Liver (tissue), 3 donors: ENCODE results near the gene TTC39C.

ENCODE experiments used
- ATF3 ChIP-seq: IDR thresholded peaks from 2 replicates; pipeline ENCODE4 v1.6.1; 2016; ENCODE audit warnings: antibody characterized with exemption
- GABPA ChIP-seq, 2 donors: IDR thresholded peaks in 1 of 2; conservative IDR thresholded peaks in 1 of 2; 2 replicates each; pipeline ENCODE4 v1.6.1; 2016; ENCODE audit warnings: antibody characterized with exemption in 2 of 2, mild to moderate bottlenecking in 1 of 2, moderate library complexity in 1 of 2
- JUND ChIP-seq, 2 donors: IDR thresholded peaks; 2 replicates each; pipeline ENCODE4 v1.6.1; 2016; ENCODE audit warnings: antibody characterized with exemption in 2 of 2
- MAX ChIP-seq: IDR thresholded peaks from 2 replicates; pipeline ENCODE4 v1.6.1; 2016; ENCODE audit warnings: antibody characterized with exemption
- TAF1 ChIP-seq: conservative IDR thresholded peaks from 2 replicates; pipeline ENCODE4 v1.6.1; 2016; ENCODE audit warnings: antibody characterized with exemption, mild to moderate bottlenecking
- YY1 ChIP-seq: IDR thresholded peaks from 2 replicates; pipeline ENCODE4 v1.6.1; 2016; ENCODE audit warnings: antibody characterized with exemption, mild to moderate bottlenecking
- TF ChIP-seq, protein P1 (sequence below): fragments of 150-350 bp; IDR thresholded peaks from 2 replicates; pipeline ENCODE4 v1.5.1; 2017; ENCODE audit warnings: improper control_type of control experiment, low read depth, low read length; ENCODE audit not compliant: missing input control
- TF ChIP-seq, protein P2 (sequence below): IDR thresholded peaks from 2 replicates; pipeline ENCODE4 v1.6.1; 2016; ENCODE audit warnings: antibody characterized with exemption
- donor health status: healthy.
- donor health status: healthy.

- TF ChIP-seq TAF1 (no peak), MAX (no peak), JUND (IDR thresholded peaks at IDR 0.05) (no peak), GABPA (IDR thresholded peaks at IDR 0.05 in 1 of 2, conservative IDR thresholded peaks at IDR 0.05 in 1 of 2) (no peak), YY1 (no peak), ATF3 (no peak)
- TF ChIP-seq, protein P1, sequence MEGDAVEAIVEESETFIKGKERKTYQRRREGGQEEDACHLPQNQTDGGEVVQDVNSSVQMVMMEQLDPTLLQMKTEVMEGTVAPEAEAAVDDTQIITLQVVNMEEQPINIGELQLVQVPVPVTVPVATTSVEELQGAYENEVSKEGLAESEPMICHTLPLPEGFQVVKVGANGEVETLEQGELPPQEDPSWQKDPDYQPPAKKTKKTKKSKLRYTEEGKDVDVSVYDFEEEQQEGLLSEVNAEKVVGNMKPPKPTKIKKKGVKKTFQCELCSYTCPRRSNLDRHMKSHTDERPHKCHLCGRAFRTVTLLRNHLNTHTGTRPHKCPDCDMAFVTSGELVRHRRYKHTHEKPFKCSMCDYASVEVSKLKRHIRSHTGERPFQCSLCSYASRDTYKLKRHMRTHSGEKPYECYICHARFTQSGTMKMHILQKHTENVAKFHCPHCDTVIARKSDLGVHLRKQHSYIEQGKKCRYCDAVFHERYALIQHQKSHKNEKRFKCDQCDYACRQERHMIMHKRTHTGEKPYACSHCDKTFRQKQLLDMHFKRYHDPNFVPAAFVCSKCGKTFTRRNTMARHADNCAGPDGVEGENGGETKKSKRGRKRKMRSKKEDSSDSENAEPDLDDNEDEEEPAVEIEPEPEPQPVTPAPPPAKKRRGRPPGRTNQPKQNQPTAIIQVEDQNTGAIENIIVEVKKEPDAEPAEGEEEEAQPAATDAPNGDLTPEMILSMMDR, result no peak
- TF ChIP-seq, protein P2, sequence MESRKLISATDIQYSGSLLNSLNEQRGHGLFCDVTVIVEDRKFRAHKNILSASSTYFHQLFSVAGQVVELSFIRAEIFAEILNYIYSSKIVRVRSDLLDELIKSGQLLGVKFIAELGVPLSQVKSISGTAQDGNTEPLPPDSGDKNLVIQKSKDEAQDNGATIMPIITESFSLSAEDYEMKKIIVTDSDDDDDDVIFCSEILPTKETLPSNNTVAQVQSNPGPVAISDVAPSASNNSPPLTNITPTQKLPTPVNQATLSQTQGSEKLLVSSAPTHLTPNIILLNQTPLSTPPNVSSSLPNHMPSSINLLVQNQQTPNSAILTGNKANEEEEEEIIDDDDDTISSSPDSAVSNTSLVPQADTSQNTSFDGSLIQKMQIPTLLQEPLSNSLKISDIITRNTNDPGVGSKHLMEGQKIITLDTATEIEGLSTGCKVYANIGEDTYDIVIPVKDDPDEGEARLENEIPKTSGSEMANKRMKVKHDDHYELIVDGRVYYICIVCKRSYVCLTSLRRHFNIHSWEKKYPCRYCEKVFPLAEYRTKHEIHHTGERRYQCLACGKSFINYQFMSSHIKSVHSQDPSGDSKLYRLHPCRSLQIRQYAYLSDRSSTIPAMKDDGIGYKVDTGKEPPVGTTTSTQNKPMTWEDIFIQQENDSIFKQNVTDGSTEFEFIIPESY, result no peak
Measured at GRCh38 chr18:24126155-24126961, 111.8 kb downstream of the TTC39C start.
